GM04504 (cell line): Measurements from ENCODE around the gene SLC13A4.
"Not testable (repeated sequence)": the region's sequence is repeated elsewhere in the genome, so short reads cannot be mapped to it uniquely, and the experiment has no call there.

Source experiments
- DNase-seq: peaks from one replicate; pipeline ENCODE4 v3.0.0-alpha.2; 2012; ENCODE audit warnings: low read depth

The SLC13A4 gene

DNA sequence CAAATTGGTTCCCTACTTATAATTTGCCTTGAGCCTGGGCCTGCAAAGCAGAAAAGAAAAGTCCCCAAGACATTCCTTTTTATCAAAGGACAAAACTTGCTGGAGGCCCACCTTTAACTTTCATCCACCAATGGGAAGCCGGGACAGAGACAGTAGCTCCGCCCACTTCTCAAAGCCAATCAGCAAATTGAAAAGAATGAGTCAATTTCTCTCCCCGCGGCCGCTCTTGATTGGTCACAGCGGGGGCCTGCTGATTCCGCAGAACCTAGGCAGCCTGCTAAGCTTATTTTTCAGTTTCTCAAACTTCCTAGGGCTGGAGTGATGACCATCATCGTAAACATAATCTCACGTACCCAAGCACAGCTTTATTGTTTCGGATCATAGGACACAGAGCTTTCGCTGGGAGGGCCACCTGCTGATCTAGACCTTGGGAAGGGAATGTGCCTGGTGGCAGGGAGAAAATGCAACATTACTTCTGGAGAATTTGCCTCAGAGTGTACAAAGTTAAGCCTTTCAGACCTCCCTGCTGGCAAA, at the start of gene SLC13A4:
Gene SLC13A4, minus strand, starts transcription at position 51 of the 534 bp plus-strand sequence. CDS start 690 bp downstream, outside the sequence.
- no peak for DNase-seq

- not testable (repeated sequence) for DNase-seq
Measured at GRCh38 chr7:135775915-135776314, 47.9 kb upstream of the SLC13A4 start.

DNA sequence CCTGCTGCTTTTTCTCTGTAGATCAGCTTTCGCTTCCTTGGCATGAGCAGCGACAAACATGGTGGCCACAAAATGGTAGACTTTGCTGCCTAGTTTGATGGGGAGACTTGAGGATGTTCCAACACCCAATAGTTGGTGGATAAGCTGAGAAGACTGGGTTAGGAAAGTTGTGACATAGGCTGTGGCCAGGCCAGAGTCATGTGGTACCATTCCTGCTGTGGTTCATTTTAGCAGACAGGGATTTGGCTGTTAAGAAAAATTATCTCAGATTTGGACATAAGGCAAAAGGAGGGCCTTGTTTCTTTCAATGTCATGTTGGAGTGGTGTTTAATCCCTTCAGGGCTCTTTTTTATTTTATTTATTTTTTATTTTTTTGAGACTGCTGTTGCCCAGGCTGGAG, 47.2 kb upstream of the SLC13A4 start:
- DNase-seq, result no peak

- peak; percentile 65 for DNase-seq
Measured at GRCh38 chr7:135774284-135774683, 46.3 kb upstream of the SLC13A4 start.

DNA sequence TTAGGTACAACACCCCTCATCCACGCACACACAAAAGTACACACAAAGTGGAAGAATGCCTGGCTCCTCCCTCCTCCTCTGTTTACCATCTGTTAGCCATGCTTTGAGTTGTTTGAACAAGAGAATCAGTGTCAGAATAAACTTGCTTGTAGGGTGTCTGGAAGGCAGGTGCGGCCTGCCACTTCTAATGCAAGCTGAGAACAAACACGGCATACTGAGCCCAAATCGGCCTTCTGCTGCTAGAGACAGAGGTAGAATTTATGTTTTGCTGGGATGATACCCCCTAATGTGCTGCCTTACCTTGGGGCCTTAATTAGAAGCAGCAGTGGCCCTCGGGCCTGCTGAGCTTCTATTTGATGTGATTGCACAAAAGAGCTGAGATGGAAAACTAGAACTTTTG, 45.5 kb upstream of the SLC13A4 start:
- no peak for DNase-seq

DNA sequence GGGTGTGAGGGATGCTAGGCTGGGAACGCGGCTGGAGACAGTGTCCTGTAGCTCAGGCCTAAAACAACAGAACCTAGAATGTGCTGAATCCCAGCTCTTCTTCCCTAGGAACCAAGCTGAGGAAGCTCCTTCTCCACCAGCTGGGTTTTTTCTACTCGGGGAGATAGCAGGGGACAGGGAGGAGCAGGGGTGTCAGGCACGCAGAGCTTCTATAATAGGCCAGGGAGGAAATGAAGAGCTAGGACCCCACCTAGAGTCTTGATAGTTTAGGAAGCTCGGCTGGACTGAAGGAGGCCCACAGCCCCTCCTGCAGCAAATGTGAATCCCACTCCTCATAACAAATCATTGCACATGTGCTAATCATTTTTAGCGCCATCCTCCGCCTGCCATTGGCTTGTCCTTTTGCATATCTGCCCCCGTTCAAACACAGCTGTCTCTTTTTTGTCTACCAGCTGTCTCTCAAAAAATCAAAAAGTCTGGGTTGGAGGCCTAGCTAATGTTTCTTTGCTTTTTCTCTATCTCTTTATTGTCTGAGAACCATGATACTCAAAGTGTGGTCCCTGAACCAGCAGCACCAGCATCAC, 44.7 kb upstream of the SLC13A4 start:
- DNase-seq, result no peak

GRCh38 chr7:135771961-135772638, 44.1 kb upstream of the SLC13A4 start:
- no peak for DNase-seq

DNA sequence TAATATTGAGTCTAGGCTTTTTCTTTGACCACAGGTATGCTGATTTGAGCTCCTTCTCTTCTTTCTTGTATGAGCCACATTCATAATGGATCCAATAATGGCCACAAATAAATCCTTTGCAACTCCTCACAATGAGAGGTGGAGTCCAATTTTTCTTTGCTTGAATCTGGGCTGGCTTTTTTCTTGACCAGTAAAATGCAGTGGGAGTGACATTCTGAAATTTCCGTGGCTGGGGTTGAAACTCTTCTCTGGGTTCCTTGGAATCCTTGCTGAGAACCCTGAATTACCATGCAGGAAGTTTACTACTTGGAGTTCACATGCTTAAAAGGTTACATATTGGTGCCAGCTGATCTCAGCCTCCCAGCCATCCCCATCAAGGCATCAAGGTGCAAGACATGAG, 43.1 kb upstream of the SLC13A4 start:
- no peak for DNase-seq

DNA sequence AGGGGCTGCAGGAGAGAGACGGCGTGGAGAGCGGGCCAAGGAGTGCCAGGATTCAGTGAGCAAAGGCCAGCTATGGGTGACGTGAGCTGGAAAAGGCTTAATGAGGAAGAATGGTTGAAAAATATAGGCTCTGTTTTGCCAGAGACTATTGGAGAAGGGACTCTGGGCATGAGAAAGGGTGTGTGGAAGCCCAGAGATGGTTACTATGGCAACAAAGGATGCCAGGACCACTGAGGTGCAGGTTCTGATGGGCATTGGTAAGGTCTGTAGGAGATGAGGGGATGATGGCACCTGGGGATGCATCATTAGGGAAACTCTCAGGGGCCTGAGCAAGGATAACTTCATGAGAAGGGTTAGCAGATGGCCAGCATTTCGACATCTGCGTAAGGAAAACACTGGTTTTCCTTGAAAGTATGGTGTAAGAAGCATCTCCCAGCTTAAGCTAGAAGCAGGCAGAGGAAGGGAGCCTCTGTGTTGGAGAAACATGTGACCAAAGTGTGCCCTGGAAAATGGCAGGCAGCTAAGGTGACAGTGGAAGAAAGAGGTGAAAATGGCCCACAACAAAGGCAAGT, 42.2 kb upstream of the SLC13A4 start:
- DNase-seq, result no peak

DNA sequence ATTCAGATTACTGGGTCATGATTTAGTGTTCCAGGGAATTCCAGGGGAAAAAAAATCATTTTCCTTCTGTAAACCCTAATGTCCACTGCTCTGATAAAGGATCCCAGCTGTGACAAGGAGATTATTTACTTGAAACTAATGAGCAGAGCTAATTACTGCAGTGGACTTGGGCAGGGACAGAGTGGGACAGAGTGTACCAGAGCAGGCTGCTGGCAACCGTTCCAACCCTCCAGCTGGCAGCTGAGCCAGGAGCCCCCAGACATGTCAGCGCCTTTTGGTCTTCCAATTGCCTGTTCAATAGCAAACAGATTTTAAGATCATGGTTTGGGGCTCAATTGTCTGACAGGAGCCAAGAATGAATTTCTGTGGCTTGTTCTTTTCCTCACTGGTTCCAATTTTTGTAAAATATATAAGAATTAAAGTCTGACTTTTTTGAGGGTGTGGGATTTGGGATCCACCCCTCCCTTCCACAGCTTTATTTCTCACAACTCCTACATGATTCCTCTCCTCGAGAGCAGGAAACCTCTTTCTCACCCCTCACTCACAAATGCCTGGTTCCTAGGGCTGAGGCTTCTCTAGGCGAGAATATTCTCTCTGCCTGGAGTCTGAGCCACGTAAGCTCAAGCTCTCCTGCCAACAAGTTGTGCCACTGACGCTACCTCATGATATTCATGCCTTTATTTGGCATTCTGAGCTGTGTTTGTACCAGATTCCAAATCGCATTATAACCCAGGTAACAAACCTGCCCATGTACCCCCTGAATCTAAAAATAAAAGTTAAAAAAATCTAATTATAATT, 41.2 kb upstream of the SLC13A4 start:
- no peak for DNase-seq

DNA sequence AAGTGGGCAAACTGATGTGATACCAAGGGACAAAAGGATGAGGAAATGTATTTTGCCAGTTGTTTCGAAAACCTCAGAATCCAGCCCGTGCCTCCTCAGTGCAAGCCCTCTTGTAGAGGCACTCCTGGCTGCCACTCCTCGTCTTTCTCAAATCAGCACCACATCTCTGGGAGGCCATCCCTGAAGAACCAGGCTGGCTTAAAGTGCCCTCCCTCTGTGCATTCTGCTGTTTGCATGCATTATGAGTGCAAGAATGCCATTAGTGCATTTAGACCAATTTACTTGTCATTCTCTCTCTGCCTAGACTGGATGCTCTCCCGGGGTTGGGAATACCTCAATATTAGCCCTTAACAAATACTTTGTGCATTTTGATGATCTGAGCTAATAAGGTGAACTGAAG, 40.5 kb upstream of the SLC13A4 start:
- no peak for DNase-seq

DNA sequence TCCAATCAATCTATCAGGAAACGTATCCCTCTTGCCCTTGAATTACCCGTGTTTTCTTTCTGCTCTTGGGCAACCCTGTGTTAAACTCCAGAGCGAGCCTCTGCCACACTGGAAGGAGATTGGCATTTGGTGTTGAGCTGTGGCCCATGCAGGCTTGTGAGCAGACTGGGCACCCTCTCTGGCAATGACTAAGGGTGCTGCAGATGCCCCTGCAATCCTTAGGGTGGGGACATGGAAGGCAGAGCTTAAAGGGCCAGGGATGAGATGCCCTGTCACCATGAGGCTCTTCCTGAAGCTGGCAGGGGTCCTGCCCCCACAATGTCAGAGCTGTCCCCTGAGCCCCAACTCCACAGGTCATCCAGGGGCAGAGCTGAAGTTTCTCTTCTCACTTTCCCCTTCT, 40.1 kb upstream of the SLC13A4 start:
- DNase-seq, result no peak

GRCh38 chr7:135763261-135763660, 35.3 kb upstream of the SLC13A4 start:
- no peak for DNase-seq

- no peak for DNase-seq
Measured at GRCh38 chr7:135761751-135762488, 33.9 kb upstream of the SLC13A4 start.

- DNase-seq, result no peak
Measured at GRCh38 chr7:135759532-135759931, 31.5 kb upstream of the SLC13A4 start.

- no peak for DNase-seq
Measured at GRCh38 chr7:135758531-135758932, 30.5 kb upstream of the SLC13A4 start.

DNA sequence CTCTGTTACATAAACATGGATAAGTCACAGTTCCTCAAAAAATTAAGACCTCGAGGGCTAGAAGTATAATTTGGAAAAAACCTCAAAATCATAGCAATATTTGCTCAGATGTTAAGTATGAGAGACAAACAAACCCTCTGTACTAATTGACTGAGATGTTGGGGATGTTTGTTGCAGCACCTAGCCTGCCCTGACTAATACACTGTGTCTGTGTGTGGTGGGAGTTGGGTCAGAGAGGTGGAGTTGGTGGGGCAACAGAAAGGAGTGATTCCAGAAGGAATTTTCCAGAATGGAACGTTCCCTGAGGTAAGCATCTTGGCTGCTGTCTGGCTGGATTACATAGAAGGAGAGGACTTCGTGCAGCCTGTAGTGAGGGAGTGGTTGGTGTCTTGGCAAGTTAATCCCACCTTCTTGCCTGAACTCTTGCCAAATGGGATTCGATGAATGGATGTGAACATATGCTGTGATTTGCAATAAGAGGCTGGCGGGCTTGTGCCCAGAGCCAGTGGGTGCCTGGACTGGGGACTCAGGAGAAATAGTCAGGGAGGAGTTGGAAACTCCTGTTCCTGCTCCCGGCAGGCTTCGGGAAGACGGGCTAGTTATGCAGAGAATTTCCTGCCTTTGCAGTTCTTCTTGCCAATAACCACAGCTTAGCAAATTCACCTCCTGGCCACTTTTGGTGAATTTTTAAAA, 29.9 kb upstream of the SLC13A4 start:
- no peak for DNase-seq

DNA sequence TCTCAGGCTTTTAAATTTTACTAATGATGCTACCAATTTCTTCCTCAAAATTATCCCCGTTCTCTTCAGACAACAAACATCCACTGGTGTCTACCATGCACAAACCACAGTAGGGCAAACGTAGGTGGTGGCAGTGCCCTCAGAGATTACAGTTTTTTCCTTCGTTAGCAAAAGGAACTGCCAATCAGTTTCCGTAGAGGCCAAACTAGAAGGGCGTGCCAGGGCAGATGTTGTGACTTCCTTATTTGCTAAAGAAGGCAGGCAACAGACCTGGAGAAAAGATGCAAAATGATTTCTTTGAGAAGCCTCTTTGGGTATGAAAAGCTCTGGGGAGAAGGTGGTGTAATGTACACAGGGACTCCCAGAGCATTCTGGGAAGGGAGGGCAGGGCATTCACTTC, 28.2 kb upstream of the SLC13A4 start:
- DNase-seq, result no peak

DNA sequence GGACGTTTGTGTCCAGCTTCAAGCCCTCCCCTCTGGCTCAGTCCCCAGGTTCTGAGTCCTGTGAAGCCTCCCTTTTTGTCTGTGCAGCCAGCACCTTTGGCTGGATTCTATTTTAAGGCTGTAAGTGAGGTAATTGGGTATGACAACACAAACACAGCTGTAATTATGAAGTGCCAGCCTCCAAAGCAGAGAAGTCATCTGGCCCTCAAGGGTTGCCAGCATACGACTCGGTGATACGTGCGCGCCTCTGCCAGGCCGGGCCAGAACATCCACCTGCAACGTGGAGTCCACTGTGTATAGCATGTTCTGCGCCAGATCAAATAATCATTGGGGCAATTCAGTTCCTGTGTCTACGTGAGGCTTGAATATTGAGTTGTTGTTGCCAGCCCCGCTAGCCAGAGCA, 27.4 kb upstream of the SLC13A4 start:
- no peak for DNase-seq

GRCh38 chr7:135753616-135754413, 25.8 kb upstream of the SLC13A4 start:
- no peak for DNase-seq
